PFSK-1 (cell line): ENCODE measurements around the gene PKD1L1. TPM values are rescaled to one million over a fixed set of nuclear protein-coding genes. Genes with fewer than 3 reads are reported as not detected.

Experiments used
- FOXP2 ChIP-seq: optimal IDR thresholded peaks from 2 replicates; pipeline ENCODE3; 2011; ENCODE audit warnings: borderline replicate concordance, control low read depth, inconsistent platforms; ENCODE audit not compliant: insufficient read depth; ENCODE audit errors: extremely low read length, extremely low read depth
- POLR2AphosphoS5 ChIP-seq: IDR thresholded peaks from 2 replicates; pipeline ENCODE4 v1.6.1; 2012; ENCODE audit warnings: low read depth, mild to moderate bottlenecking, control low read depth, low read length, moderate library complexity
- REST ChIP-seq, 2 experiments: IDR thresholded peaks; 2 replicates each; pipeline versions ENCODE4 v1.6.1 to v1.8.0; 2011 to 2012; ENCODE audit warnings: low read depth in 2 of 2, low read length in 2 of 2, control low read depth in 1 of 2, inconsistent platforms in 1 of 2, mild to moderate bottlenecking in 1 of 2, moderate library complexity in 1 of 2; ENCODE audit not compliant: insufficient read depth in 1 of 2
- SIN3A ChIP-seq: IDR thresholded peaks from 2 replicates; pipeline ENCODE4 v1.6.1; 2012; ENCODE audit warnings: mild to moderate bottlenecking, low read length, moderate library complexity, borderline replicate concordance; ENCODE audit not compliant: insufficient read depth
- TAF1 ChIP-seq: IDR thresholded peaks from 2 replicates; pipeline ENCODE4 v1.6.1; 2012; ENCODE audit warnings: low read length, control low read depth, borderline replicate concordance; ENCODE audit not compliant: insufficient read depth
- polyA plus RNA-seq: library from polyadenylated mRNA; unstranded; fragments of >200 nt; gene quantifications from one replicate; pipeline ENCODE4 v1.2.1, GENCODE V29; 2012; ENCODE audit warnings: low read depth, missing spikeins; ENCODE audit not compliant: insufficient read length

PKD1L1 gene
- polyA plus RNA-seq, result 0.11 TPM

- TF ChIP-seq FOXP2 (no peak), SIN3A (no peak), TAF1 (no peak), POLR2AphosphoS5 (no peak), REST (IDR thresholded peaks at IDR 0.05; ENCODE audit: insufficient read depth in 1 of 2, low read depth in 2 of 2, low read length in 2 of 2) (no peak)
Measured at GRCh38 chr7:47948141-47948790, at the start of gene PKD1L1. PKD1L1 (minus strand) TSS chr7:47948466; CDS start chr7:47948440, 26 bp downstream.

GRCh38 chr7:47992446-47992845 lies 44.2 kb upstream of the PKD1L1 start:
- TF ChIP-seq REST (IDR thresholded peaks at IDR 0.05; ENCODE audit: insufficient read depth in 1 of 2, low read depth in 2 of 2, low read length in 2 of 2), result no peak
- no peak for TF ChIP-seq POLR2AphosphoS5
- no peak for TF ChIP-seq TAF1
- no peak for TF ChIP-seq FOXP2
- no peak for TF ChIP-seq SIN3A

- peak; percentile 62; the same call in 1 of the 2 replicates for TF ChIP-seq POLR2AphosphoS5
- TF ChIP-seq TAF1, result no peak
- TF ChIP-seq FOXP2, result peak; percentile 81
- peak; percentile 34; the same call in 1 of the 2 replicates for TF ChIP-seq SIN3A
- no peak for TF ChIP-seq REST (IDR thresholded peaks at IDR 0.05; ENCODE audit: insufficient read depth in 1 of 2, low read depth in 2 of 2, low read length in 2 of 2)
Measured at GRCh38 chr7:47991741-47992311, 43.6 kb upstream of the PKD1L1 start.

- TF ChIP-seq REST (IDR thresholded peaks at IDR 0.05; ENCODE audit: insufficient read depth in 1 of 2, low read depth in 2 of 2, low read length in 2 of 2) (no peak), TAF1 (no peak), FOXP2 (no peak), POLR2AphosphoS5 (no peak), SIN3A (no peak)
Measured at GRCh38 chr7:47991270-47991669, 43.0 kb upstream of the PKD1L1 start.
